H1 (cell line): ENCODE data around the gene UBN1. TPM values are rescaled to one million over a fixed set of nuclear protein-coding genes. Genes with fewer than 3 reads are reported as not detected.

Experiments used
- CTCF ChIA-PET: fragments of 300-600 bp; sonication (Branson Sonifier 250); formaldehyde crosslinking; loops from one replicate; lab custom pipeline; 2021; ENCODE audit not compliant: partially characterized antibody; lab: Charles Lee
- POLR2A ChIA-PET: fragments of 300-600 bp; sonication (Branson Sonifier 250); formaldehyde crosslinking; loops from one replicate; lab custom pipeline; 2021; ENCODE audit warnings: inconsistent platforms; ENCODE audit not compliant: partially characterized antibody; lab: Charles Lee
- DNase-seq, 2 experiments: peaks; one replicate each; pipeline versions ENCODE4 v3.0.0 to v3.0.0-alpha.2; 2010 to 2022; ENCODE audit warnings: low spot score in 2 of 2, low read depth in 1 of 2, mixed read lengths in 1 of 2
- FAIRE-seq: peaks from 2 replicates; lab custom pipeline; 2011; peaks lifted over from hg19 to GRCh38; lab: Jason Lieb, UNC
- H2AFZ ChIP-seq: 2 replicates; pipeline ENCODE4 v1.8.1; 2012; ENCODE audit warnings: low read length, inconsistent platforms
- H2AK5ac ChIP-seq: 2 replicates; pipeline ENCODE4 v1.6.1; 2013; ENCODE audit warnings: low read depth, low read length
- H2BK120ac ChIP-seq: replicated peaks from 2 replicates; pipeline ENCODE3; 2013; ENCODE audit warnings: low read depth, low read length, inconsistent platforms
- H2BK12ac ChIP-seq: 2 replicates; pipeline ENCODE4 v1.6.1; 2013; ENCODE audit warnings: low read depth, low read length
- H2BK15ac ChIP-seq: 2 replicates; pipeline ENCODE4 v1.6.1; 2013; ENCODE audit warnings: low read length
- H2BK20ac ChIP-seq: 2 replicates; pipeline ENCODE4 v1.6.1; 2013; ENCODE audit warnings: low read length
- H2BK5ac ChIP-seq: 2 replicates; pipeline ENCODE4 v1.6.1; 2013; ENCODE audit warnings: low read depth, low read length
- H3K14ac ChIP-seq: 2 replicates; pipeline ENCODE4 v1.6.1; 2013; ENCODE audit warnings: inconsistent platforms; ENCODE audit not compliant: insufficient read length
- H3K18ac ChIP-seq: 2 replicates; pipeline ENCODE4 v1.6.1; 2013; ENCODE audit warnings: low read length; ENCODE audit errors: extremely low read depth
- H3K23ac ChIP-seq: 2 replicates; pipeline ENCODE4 v1.6.1; 2013; ENCODE audit warnings: inconsistent platforms; ENCODE audit not compliant: insufficient read length
- H3K23me2 ChIP-seq: 2 replicates; pipeline ENCODE4 v1.6.1; 2013; ENCODE audit warnings: low read depth, low read length
- H3K27ac ChIP-seq: 2 replicates; pipeline ENCODE4 v1.6.1; 2011; ENCODE audit warnings: low read depth, low read length, inconsistent platforms
- H3K27me3 ChIP-seq, 4 experiments: replicated peaks in 1 of 4; 1 replicate in 1 of 4; 2 replicates in 3 of 4; pipeline versions ENCODE4 v1.6.1 to v1.8.1; 2011 to 2013; ENCODE audit warnings: low read length in 3 of 4, mild to moderate bottlenecking in 3 of 4, inconsistent platforms in 2 of 4, mixed read lengths in 2 of 4, moderate library complexity in 1 of 4; ENCODE audit not compliant: control insufficient read depth in 3 of 4, insufficient read depth in 3 of 4; ENCODE audit errors: extremely low read depth in 1 of 4
- H3K36me3 ChIP-seq, 4 experiments: 2 replicates each; pipeline versions ENCODE4 v1.6.1 to v1.8.1; 2011 to 2013; ENCODE audit warnings: mild to moderate bottlenecking in 4 of 4, low read length in 3 of 4, moderate library complexity in 2 of 4, control low read depth in 1 of 4, inconsistent platforms in 1 of 4; ENCODE audit not compliant: insufficient read depth in 4 of 4, control insufficient read depth in 2 of 4
- H3K4ac ChIP-seq: replicated peaks from 2 replicates; pipeline ENCODE3; 2013; ENCODE audit warnings: low read length, low read depth, mixed read lengths, inconsistent platforms; ENCODE audit not compliant: insufficient read length
- H3K4me1 ChIP-seq, 4 experiments: replicated peaks in 1 of 4; 1 replicate in 1 of 4; 2 replicates in 3 of 4; pipeline versions ENCODE4 v1.6.1 to v1.8.1; 2011 to 2013; ENCODE audit warnings: low read length in 3 of 4, inconsistent platforms in 2 of 4, mixed read lengths in 1 of 4; ENCODE audit not compliant: insufficient read depth in 4 of 4, control insufficient read depth in 3 of 4
- H3K4me2 ChIP-seq, 2 experiments: 2 replicates each; pipeline versions ENCODE4 v1.6.1 to v1.8.1; 2011 to 2013; ENCODE audit warnings: low read depth in 2 of 2, low read length in 2 of 2, control low read depth in 1 of 2, inconsistent platforms in 1 of 2, mild to moderate bottlenecking in 1 of 2; ENCODE audit not compliant: insufficient read depth in 1 of 2
- H3K4me3 ChIP-seq, 4 experiments: fragments of 200-600, 300-600 bp in 1 of 4; sonication (generic), shearing (Covaris generic), sonication (Bioruptor Twin) in 1 of 4; 2 replicates each; pipeline versions ENCODE4 v1.5.1 to v1.8.1; 2011 to 2016; ENCODE audit warnings: low read length in 4 of 4, low read depth in 3 of 4, control low read depth in 2 of 4, inconsistent platforms in 2 of 4, mild to moderate bottlenecking in 2 of 4, mixed read lengths in 1 of 4, moderate library complexity in 1 of 4; ENCODE audit not compliant: insufficient read depth in 2 of 4; ENCODE audit errors: extremely low read depth in 1 of 4
- H3K56ac ChIP-seq: replicated peaks from 2 replicates; pipeline ENCODE3; 2013; ENCODE audit warnings: low read depth, mild to moderate bottlenecking, mixed read lengths, low read length, inconsistent platforms; ENCODE audit not compliant: insufficient read length
- H3K79me1 ChIP-seq: 2 replicates; pipeline ENCODE4 v1.6.1; 2013; ENCODE audit warnings: low read depth, low read length, control low read depth
- H3K79me2 ChIP-seq, 2 experiments: 2 replicates each; pipeline versions ENCODE4 v1.6.1 to v1.8.1; 2012 to 2013; ENCODE audit warnings: low read length in 2 of 2, mild to moderate bottlenecking in 2 of 2, inconsistent platforms in 1 of 2; ENCODE audit not compliant: insufficient read depth in 2 of 2, control insufficient read depth in 1 of 2
- H3K9ac ChIP-seq, 4 experiments: replicated peaks in 1 of 4; 1 replicate in 1 of 4; 2 replicates in 3 of 4; pipeline versions ENCODE4 v1.6.1 to v1.8.1; 2011 to 2013; ENCODE audit warnings: low read depth in 3 of 4, low read length in 3 of 4, control low read depth in 2 of 4, mild to moderate bottlenecking in 2 of 4, moderate library complexity in 2 of 4, inconsistent platforms in 1 of 4; ENCODE audit errors: extremely low read depth in 1 of 4
- H3K9me3 ChIP-seq, 2 experiments: 2 replicates each; pipeline versions ENCODE4 v1.6.1 to v1.8.1; 2012 to 2013; ENCODE audit warnings: mild to moderate bottlenecking in 2 of 2, moderate library complexity in 2 of 2, control low read depth in 1 of 2, inconsistent platforms in 1 of 2, low read depth in 1 of 2, low read length in 1 of 2, mixed read lengths in 1 of 2; ENCODE audit not compliant: insufficient read depth in 2 of 2
- H4K20me1 ChIP-seq, 2 experiments: replicated peaks in 1 of 2; 2 replicates each; pipeline versions ENCODE3 to v1.8.1; 2011 to 2013; ENCODE audit warnings: inconsistent platforms in 2 of 2, low read length in 2 of 2, mild to moderate bottlenecking in 1 of 2; ENCODE audit not compliant: insufficient read depth in 2 of 2, control insufficient read depth in 1 of 2
- H4K5ac ChIP-seq: 2 replicates; pipeline ENCODE4 v1.6.1; 2013; ENCODE audit warnings: low read length, low read depth, mixed read lengths, inconsistent platforms; ENCODE audit not compliant: insufficient read length
- H4K8ac ChIP-seq: 2 replicates; pipeline ENCODE4 v1.8.0; 2013; ENCODE audit warnings: mild to moderate bottlenecking, moderate library complexity, low read length, inconsistent platforms; ENCODE audit not compliant: insufficient read depth; ENCODE audit errors: extremely low read depth
- H4K91ac ChIP-seq: replicated peaks from 2 replicates; pipeline ENCODE3; 2013; ENCODE audit warnings: low read length, mixed read lengths, inconsistent platforms; ENCODE audit not compliant: insufficient read length
- CEBPB ChIP-seq: IDR thresholded peaks from 2 replicates; pipeline ENCODE4 v1.6.1; 2012; ENCODE audit warnings: low read depth, low read length
- CTCF ChIP-seq, 3 experiments: IDR thresholded peaks; 1 replicate in 2 of 3; 2 replicates in 1 of 3; pipeline versions ENCODE4 v1.5.1 to v1.6.1; 2011; ENCODE audit warnings: low read length in 3 of 3, mild to moderate bottlenecking in 3 of 3, inconsistent platforms in 2 of 3, low read depth in 1 of 3, moderate library complexity in 1 of 3; ENCODE audit not compliant: insufficient read depth in 1 of 3; ENCODE audit errors: control extremely low read depth in 1 of 3
- EP300 ChIP-seq, 2 experiments: IDR thresholded peaks; 1 replicate in 1 of 2; 2 replicates in 1 of 2; pipeline ENCODE4 v1.6.1; 2011 to 2012; ENCODE audit warnings: low read depth in 2 of 2, low read length in 2 of 2, mild to moderate bottlenecking in 2 of 2, borderline replicate concordance in 1 of 2, inconsistent platforms in 1 of 2, moderate library complexity in 1 of 2
- GTF2F1 ChIP-seq: IDR thresholded peaks from 2 replicates; pipeline ENCODE4 v1.6.1; 2012; ENCODE audit warnings: low read depth, low read length, improper control_type of control experiment, borderline replicate concordance
- JUND ChIP-seq: IDR thresholded peaks from 2 replicates; pipeline ENCODE4 v1.6.1; 2011; ENCODE audit warnings: mild to moderate bottlenecking, improper control_type of control experiment, low read length
- PHF8 ChIP-seq: fragments of 200-600 bp; sonication (generic); conservative IDR thresholded peaks from 2 replicates; pipeline ENCODE4 v1.7.1; 2012; ENCODE audit warnings: low read depth, mild to moderate bottlenecking, inconsistent platforms, low read length, moderate library complexity
- POU5F1 ChIP-seq: IDR thresholded peaks from 2 replicates; pipeline ENCODE4 v1.6.1; 2011; ENCODE audit warnings: low read depth, mild to moderate bottlenecking, low read length, moderate library complexity
- SAP30 ChIP-seq: fragments of 300-600 bp; sonication (generic); IDR thresholded peaks from 2 replicates; pipeline ENCODE4 v1.7.1; 2012; ENCODE audit warnings: low read length, moderate library complexity, mild to moderate bottlenecking, inconsistent platforms; ENCODE audit not compliant: insufficient read depth, insufficient replicate concordance
- SIRT6 ChIP-seq: IDR thresholded peaks from one replicate; pipeline ENCODE4 v1.7.1; 2012; ENCODE audit warnings: low read length, inconsistent platforms
- SP2 ChIP-seq: IDR thresholded peaks from 2 replicates; pipeline ENCODE4 v1.6.1; 2012; ENCODE audit warnings: mild to moderate bottlenecking, low read length, inconsistent platforms
- SUZ12 ChIP-seq: fragments of 200-600 bp; sonication (generic); IDR thresholded peaks from 2 replicates; pipeline ENCODE4 v1.6.1; 2012; ENCODE audit warnings: mild to moderate bottlenecking, inconsistent platforms, low read length, moderate library complexity, mixed read lengths
- TCF12 ChIP-seq: IDR thresholded peaks from 2 replicates; pipeline ENCODE4 v1.6.1; 2011; ENCODE audit warnings: low read depth, mild to moderate bottlenecking, low read length
- WGBS, 2 experiments: shearing (Covaris generic) in 1 of 2; methylation state at CpG; one replicate each; pipeline versions ENCODE4 v1.1.6 to v1.1.7; 2013 to 2015; ENCODE audit warnings: low lambda C conversion rate in 2 of 2, mixed read lengths in 2 of 2, inconsistent platforms in 1 of 2, low coverage in 1 of 2, missing lambda C conversion rate in 1 of 2; ENCODE audit not compliant: insufficient replicate concordance in 2 of 2, insufficient coverage in 1 of 2, insufficient read length in 1 of 2; ENCODE audit errors: extremely low coverage in 1 of 2, missing lambda C conversion rate in 1 of 2; 5-methylcytosine and 5-hydroxymethylcytosine counted together
- polyA plus RNA-seq, 7 experiments: library from polyadenylated mRNA; depleted of rRNA in 3 of 7; stranded (reverse) in 5 of 7; unstranded in 2 of 7; fragments of >200 nt in 5 of 7; fragments of 200-250 nt in 2 of 7; gene quantifications; 1 replicate in 5 of 7; 2 replicates in 1 of 7; 4 replicates in 1 of 7; pipeline versions ENCODE4 v1.2.1 to v1.2.3, GENCODE V29; 2011 to 2013; ENCODE audit warnings: missing spikeins in 2 of 7, mixed read lengths in 2 of 7
- total RNA-seq: library from RNA; stranded (reverse); fragmentation: NEBNext Ultra II Directional; extraction: Animal tissue kit (Norgen Biotek cat#: 25700); gene quantifications from 2 replicates; pipeline ENCODE4 v1.2.1, GENCODE V29; 2021

Gene UBN1
- total and polyA plus RNA-seq, 2 of the 8 experiments (the other 6 are each of a cell fraction or from before 2014, with no cell fraction given) = 16.2 to 37.0 TPM

DNA sequence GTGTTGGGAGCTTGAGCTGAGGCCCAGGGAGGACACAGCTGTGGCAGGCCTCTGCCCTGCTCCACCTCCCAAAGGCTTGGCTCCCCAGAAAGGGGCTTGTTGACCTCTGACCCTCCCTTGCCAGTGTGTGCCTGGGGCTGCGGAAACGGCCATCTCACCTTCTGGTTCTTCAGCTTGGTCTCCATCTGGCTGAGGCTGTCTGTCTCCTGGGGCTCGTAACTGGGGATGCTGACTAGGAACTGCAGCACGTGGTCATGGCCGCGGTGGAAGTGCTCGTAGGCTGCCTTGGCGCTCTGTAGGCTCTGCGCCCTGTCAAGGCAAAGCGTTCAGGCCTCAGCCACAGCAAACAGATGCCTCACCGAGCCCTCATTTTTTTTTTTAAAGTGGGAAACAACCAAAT is 42.7 kb downstream of the UBN1 start:
- no peak overlapping the region for H3K4ac ChIP-seq
- H3K4me1 ChIP-seq = no peaks in the 10 kb centered on the region
- no peak overlapping the region for H3K23ac ChIP-seq
- no peak overlapping the region for H4K91ac ChIP-seq
- no peaks in the 10 kb centered on the region for H3K27me3 ChIP-seq
- DNase-seq = no peak
- WGBS, 2 experiments = 87% methylated on average over 11 of the region's 11 CpGs; no CpG with 5 or more reads in 1 of the 2 experiments
- H3K56ac ChIP-seq = no peak overlapping the region
- no peaks in the 10 kb centered on the region for H3K79me1 ChIP-seq
- no peak overlapping the region for H2BK20ac ChIP-seq
- ChIA-PET POLR2A (interaction anchor here (1.0 to 1.5 kb wide), 2 partner anchors 23 to 58 kb away, joined by 3 read pairs; no protein-coding TSS in a partner anchor), CTCF (interaction anchor here (1.1 to 3.5 kb wide), 5 partner anchors 12 to 66 kb away, joined by 3 to 15 read pairs (median 5); no protein-coding TSS in a partner anchor)
- H3K18ac ChIP-seq = no peak overlapping the region
- FAIRE-seq = no peak
- no peak overlapping the region for H2BK5ac ChIP-seq
- H2BK12ac ChIP-seq = no peak overlapping the region
- no peak overlapping the region for H3K4me2 ChIP-seq
- no peak overlapping the region for H2BK15ac ChIP-seq
- H2AK5ac ChIP-seq = no peak overlapping the region
- H3K27ac ChIP-seq = no peak overlapping the region
- H3K79me2 ChIP-seq = no peaks in the 10 kb centered on the region
- peaks cover 5 to 52% (median 27%) of the 10 kb centered on the region in 4 experiments; a peak in 5 of 8 replicates for H3K36me3 ChIP-seq
- no peak overlapping the region for H2BK120ac ChIP-seq
- H4K8ac ChIP-seq = no peak overlapping the region
- H3K14ac ChIP-seq = no peak overlapping the region
- H3K9me3 ChIP-seq = no peaks in the 10 kb centered on the region
- no peaks in the 10 kb centered on the region for H3K23me2 ChIP-seq
- H2AFZ ChIP-seq = no peak overlapping the region
- peaks cover 0 to under 1% of the 10 kb centered on the region in 2 experiments for H4K20me1 ChIP-seq
- H3K4me3 ChIP-seq = no peak overlapping the region
- no peak overlapping the region for H3K9ac ChIP-seq
- H4K5ac ChIP-seq = no peak overlapping the region
- TF ChIP-seq TCF12 (no peak), CTCF (IDR thresholded peaks at IDR 0.05; ENCODE audit: control extremely low read depth in 1 of 3, insufficient read depth in 1 of 3, low read depth in 1 of 3, low read length in 3 of 3) (no peak), EP300 (IDR thresholded peaks at IDR 0.05; ENCODE audit: borderline replicate concordance in 1 of 2, low read depth in 2 of 2, low read length in 2 of 2) (no peak), PHF8 (no peak), GTF2F1 (no peak), SAP30 (no peak), SIRT6 (no peak), SP2 (no peak), JUND (no peak), POU5F1 (no peak), CEBPB (no peak), SUZ12 (no peak)
